8988T (cell line): Measurements from ENCODE around the gene CNGA1.
A peak's percentile ranks its signal among the peaks of the same experiment; 100 is the strongest.
"Not testable (repeated sequence)": the region's sequence is repeated elsewhere in the genome, so short reads cannot be mapped to it uniquely, and the experiment has no call there.

Source experiments
- DNase-seq: peaks from one replicate; pipeline ENCODE4 v3.0.0; 2011

CNGA1 gene

DNA sequence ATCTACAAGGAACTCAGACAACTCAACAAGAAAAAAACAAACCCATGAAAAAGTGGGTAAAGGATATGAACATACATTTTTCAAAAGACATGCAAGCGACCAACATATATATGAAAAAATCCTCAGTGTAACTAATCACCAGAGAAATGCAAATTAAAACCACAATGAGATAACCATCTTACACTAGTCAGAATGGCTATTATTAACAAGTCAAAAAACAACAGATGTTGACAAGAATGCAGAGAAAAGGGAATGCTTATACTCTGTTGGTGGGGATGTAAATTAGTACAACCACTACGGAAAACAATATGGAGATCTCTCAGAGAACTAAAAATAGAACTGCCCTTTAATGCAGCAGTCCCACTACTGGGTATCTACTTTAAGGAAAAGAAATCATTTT is 12.2 kb upstream of the CNGA1 start:
- DNase-seq: no peak

GRCh38 chr4:48027653-48028052 is 11.2 kb upstream of the CNGA1 start:
- DNase-seq: no peak

GRCh38 chr4:48025005-48025404 is 8.5 kb upstream of the CNGA1 start:
- no peak for DNase-seq

- DNase-seq: no peak
Observed at GRCh38 chr4:48024522-48024921, 8.0 kb upstream of the CNGA1 start.

GRCh38 chr4:48022192-48022799 is 5.8 kb upstream of the CNGA1 start:
- DNase-seq: no peak

DNA sequence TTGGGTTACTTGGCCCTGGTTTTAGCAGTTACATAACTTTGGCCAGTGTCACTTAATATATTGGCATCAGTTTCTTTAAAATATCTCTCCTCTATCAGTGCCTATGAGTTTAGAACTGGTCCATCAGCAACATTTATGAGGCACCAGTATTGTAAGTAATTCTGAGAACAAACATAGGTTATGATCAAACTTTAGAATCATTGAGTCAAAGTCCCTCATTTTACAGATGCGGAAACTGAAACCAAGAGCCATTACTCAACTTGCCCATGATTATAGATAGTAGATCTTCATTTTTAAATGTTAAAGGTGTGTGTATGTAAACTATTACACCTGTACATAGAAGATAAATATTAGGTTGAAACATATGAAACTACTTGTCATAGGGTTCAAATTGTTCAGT is 4.6 kb upstream of the CNGA1 start:
- DNase-seq: no peak

DNA sequence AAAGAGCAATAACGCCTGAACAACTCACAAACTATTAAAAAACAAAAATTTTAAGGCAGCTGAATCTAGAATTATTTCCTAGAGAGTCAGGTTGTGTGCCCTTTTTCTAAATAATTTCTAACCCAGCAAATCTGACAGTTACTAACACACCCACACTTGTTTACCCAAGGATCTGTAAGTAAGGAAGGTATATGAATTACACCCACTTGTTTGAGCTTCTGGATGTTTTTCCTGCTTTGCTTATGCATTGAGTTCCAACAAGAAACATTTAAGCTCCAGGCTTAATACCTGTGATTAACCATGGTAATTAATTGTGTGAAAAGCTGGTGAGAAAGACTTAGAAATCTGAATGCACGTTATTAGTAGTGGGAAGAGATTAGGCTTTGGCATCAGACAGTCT is 1.6 kb upstream of the CNGA1 start:
- DNase-seq: no peak

DNA sequence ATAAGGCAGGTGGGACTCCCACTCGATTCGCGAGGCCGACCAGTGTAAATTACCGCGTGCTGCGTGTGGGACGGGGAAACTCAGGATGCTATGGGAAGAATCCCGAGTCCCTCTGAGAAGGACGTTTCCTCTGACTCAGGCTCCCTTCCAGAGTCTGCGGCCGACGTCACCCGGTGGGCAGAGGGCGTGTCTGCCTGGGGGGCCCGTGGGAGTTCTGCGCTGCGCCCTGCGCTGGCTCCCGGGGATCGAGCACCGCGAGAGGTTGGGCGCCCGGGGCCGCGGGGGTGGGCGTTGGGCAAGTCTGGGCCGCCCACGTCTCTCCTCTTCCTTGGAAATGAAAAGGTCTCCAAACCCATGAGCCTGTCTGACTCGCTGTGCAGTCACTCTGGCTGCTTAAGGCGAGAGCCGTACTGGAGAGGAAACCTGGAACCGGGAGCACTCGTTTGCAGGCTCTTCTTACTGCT is 659 bp upstream of the CNGA1 start:
- peak; percentile 53 for DNase-seq

- DNase-seq: no peak
Observed at GRCh38 chr4:48015678-48016077, 803 bp downstream of the CNGA1 start.

DNA sequence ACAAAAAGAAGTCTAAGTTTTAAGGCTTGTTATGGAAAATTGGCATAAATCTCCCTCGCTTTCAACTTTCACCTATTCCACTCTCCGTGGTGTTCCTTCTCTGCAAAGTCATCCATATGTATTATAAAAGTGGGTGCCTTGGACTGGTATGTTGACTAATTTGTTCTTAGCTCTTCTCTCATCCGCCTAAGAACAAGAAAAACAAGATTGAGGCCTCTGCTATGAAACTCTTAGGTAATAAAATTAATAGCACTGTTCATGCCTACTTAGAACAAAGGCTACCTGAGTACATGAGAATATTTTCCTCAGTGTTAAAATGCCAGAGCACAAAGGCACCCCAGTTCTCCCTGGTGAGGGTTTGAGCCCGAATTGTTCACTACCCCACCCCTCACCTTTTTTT is 1.3 kb downstream of the CNGA1 start:
- DNase-seq: no peak

DNA sequence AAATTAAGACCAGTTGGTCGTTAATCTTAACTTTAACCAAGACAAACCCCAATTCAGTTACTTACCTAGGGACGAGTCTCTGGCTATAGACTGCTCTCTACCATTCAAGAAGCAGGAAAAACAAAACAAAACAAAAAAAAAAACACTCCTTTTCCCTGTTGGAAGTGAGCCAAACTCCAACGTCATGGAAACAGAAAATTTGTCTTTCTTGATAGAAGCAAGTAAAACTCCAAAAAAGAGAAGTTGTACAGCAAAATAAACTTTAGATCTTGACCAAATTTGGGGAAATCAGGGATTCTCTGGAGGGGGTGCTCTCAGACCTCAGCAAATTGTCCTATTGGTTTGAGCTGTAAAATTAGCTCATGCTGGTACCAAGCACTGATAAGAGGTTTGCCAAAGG is 3.7 kb downstream of the CNGA1 start:
- DNase-seq: no peak

DNA sequence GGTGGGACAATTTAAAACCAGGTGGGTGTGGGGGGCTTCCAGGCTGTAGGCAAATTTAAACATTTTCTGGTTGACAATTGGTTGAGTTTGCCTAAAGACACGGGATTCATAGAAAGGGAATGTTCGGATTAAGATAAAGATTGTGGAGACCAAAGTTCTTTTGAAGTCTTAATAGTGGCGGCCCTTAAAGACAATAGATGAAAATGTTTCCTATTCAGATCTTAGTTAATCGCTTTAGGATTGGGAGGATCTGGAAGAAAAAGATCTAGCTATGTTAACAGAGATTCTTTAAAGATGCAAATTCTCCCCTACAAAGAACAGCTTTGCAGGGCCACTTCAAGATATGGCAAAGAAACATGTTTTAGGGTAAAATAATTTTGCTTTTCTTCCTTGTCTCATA is 4.8 kb downstream of the CNGA1 start:
- DNase-seq: no peak

DNA sequence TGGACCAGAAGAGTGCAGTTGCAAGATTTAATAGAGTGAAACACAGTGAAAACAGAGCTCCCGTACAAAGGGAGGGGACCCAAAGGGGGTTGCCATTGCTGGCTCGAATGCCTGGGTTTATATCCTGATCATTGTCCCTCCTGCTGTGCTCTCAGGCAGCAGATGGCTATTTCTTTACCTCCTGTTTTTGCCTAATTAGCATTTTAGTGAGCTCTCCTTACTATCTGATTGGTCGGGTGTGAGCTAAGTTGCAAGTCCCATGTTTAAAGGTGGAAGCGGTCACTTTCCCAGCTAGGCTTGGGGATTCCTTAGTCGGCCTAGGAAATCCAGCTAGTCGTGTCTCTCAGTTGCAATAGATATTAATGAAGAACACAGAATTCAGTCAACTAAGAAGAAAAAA is 5.6 kb downstream of the CNGA1 start:
- DNase-seq: not testable (repeated sequence)

DNA sequence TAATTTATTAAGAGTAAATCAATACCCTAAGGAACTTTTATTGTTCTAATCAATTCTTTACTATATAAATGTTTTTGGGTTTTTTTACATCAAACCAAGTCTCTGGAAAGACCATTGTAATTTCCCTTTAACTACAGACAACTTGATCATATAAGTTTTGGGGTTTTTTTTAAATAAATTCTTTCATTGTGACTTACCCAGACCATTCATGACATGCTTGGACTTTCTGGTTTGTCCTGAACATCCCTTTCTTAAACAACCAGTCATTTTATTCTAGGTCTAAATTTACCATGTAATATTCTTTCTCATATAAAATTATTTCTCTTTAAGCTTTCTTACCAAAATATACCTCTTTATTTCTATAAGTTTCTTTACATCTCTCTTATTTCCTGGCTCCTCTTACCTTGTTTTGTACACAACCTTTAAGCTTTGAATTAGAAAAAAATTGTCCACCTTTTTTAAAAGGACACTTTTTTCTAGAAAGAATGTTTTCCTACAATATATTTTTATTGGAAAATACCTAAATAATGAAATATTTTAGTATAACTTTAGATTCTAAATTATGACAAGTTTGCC is 8.4 kb downstream of the CNGA1 start:
- no peak for DNase-seq

GRCh38 chr4:48005781-48006180 is 10.7 kb downstream of the CNGA1 start:
- no peak for DNase-seq

GRCh38 chr4:48003568-48003967 is 12.9 kb downstream of the CNGA1 start:
- not testable (repeated sequence) for DNase-seq

DNA sequence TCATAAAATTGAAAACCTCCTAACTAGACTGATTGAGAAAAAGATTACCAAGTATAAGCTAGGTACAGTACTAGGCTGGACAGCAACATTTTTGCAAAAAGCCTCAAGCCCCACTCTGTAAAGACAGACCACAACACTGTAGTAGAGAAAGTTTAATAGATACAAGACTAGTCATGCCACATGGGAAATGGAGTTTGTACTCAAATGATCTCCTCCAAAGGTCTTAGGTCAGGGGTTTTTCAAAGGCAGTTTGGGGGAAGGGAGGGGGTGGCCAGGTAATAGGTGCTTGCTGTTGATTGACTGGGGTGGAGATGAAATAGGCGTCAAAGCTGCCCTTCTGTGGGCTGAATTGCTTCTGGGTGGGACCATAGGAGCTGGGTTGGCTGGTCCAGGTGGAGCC is 14.2 kb downstream of the CNGA1 start:
- no peak for DNase-seq

GRCh38 chr4:47996021-47996420 is 20.5 kb downstream of the CNGA1 start:
- DNase-seq: no peak

DNA sequence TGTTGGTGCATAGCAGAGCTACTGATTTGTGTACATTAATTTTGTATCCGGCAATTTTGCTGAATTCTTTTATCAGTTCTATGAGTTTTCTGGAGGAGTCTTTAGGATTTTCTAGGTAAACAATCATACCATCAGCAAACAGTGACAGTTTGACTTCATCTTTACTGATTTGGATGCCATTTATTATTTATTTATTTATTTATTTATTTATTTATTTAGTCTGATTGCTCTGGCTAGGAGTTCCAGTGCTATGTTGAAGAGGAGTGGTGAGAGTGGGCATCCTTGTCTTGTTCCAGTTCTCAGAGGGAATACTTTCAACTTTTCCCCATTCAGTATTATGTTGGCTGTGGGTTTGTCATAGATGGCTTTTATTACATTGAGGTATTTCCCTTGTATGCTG is 24.0 kb downstream of the CNGA1 start:
- not testable (repeated sequence) for DNase-seq

- no peak for DNase-seq
Observed at GRCh38 chr4:47990145-47990544, 26.3 kb downstream of the CNGA1 start.

DNA sequence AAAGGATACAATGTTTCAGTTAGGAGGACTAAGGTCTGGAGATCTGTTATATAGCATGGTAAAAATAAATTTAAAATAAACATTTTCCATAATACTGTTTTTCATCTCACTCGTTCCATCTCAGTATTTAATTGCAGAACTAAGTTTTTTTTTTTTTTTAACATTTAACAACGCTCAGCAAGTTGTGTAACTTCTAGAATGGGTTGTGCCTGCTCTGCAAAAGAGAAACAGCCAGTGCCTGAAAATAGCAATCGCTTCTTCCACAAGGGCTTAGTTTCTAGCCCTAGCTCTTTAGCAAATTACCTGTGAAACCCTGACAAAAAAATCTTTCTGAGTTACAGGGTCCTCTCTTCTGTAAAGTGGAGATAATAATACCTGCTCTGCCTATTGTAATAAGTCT is 41.9 kb downstream of the CNGA1 start:
- DNase-seq: no peak

- no peak for DNase-seq
Observed at GRCh38 chr4:47972721-47973120, 43.8 kb downstream of the CNGA1 start.

DNA sequence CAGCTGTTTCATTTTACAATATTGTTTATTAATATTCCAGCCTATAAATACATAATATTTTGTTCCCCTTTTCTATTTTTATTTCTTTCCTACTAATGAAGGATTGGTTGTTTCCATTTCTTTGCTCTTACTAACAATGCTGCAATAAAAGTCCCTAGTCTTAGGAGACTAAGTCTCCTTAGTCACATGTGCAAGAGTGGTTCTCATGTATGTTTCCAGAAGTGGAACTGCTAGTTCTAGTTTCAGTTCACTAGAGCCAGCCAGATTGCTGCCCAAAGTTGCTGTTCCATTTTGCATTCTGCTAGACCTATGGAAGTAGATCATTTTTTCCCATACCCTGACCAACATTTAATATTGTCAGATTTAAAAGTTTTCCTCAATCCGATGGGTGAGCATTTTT is 44.3 kb downstream of the CNGA1 start:
- no peak for DNase-seq

GRCh38 chr4:47968847-47969246 is 47.6 kb downstream of the CNGA1 start:
- DNase-seq: no peak

DNA sequence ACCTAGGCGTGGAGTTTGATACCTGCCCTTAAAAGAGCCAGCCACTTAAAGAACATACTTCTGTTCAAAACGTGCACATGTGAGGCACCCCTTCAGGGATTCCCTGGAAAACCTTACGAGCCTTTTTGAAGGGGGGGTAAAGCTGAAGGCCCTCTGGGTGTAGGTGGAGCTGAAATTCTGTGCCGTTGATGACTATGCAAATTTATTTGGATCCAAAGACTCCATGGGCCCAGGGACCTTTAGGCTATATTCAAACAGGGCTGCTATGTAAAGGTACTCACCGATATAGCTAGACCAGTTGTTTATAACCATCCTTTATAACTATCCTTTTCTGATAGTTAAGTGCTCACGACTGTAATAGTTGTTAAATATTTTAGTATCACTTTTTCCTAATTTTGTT is 61.8 kb downstream of the CNGA1 start:
- no peak for DNase-seq
